SK-N-SH (cell line): ENCODE measurements around the gene LYSMD3. TPM values are rescaled to one million over a fixed set of nuclear protein-coding genes. Genes with fewer than 3 reads are reported as not detected.

ENCODE experiments used
- CTCF ChIA-PET: fragments of 300-600, 350-600 bp; formaldehyde crosslinking; extraction: SDS; loops from one replicate; lab custom pipeline; 2021; lab: Yijun Ruan, JAX
- POLR2A ChIA-PET: fragments of 350-600 bp; sonication (Branson Sonifier 250); formaldehyde crosslinking; extraction: SDS; loops from one replicate; lab custom pipeline; 2020; ENCODE audit warnings: antibody characterized with exemption, inconsistent platforms; lab: Yijun Ruan, JAX
- DNase-seq: peaks from one replicate; pipeline ENCODE4 v3.0.0; 2012
- H2AFZ ChIP-seq: fragments of 200-600 bp; sonication (generic); 2 replicates; pipeline ENCODE4 v1.8.1; 2016; ENCODE audit warnings: antibody characterized with exemption, mild to moderate bottlenecking, low read depth
- H3F3A ChIP-seq: fragments of 200-600 bp; sonication (generic); replicated peaks from 2 replicates; pipeline ENCODE3; 2016; ENCODE audit warnings: antibody characterized with exemption, mild to moderate bottlenecking; ENCODE audit not compliant: insufficient read depth
- H3K27ac ChIP-seq, 2 experiments: fragments of 200-500 bp in 1 of 2; fragments of 200-600 bp in 1 of 2; sonication (Bioruptor generic) in 1 of 2; sonication (generic), shearing (Covaris generic) in 1 of 2; 2 replicates each; pipeline versions ENCODE4 v1.5.1 to v1.6.1; 2014 to 2016; ENCODE audit warnings: low read depth in 2 of 2, inconsistent platforms in 1 of 2, low read length in 1 of 2, mild to moderate bottlenecking in 1 of 2, mixed read lengths in 1 of 2
- H3K27me3 ChIP-seq: fragments of 200-600 bp; sonication (generic), shearing (Covaris generic); 2 replicates; pipeline ENCODE4 v1.6.1; 2016; ENCODE audit warnings: mixed run types; ENCODE audit not compliant: insufficient read depth
- H3K36me3 ChIP-seq, 2 experiments: fragments of 200-500 bp in 1 of 2; fragments of 200-600 bp in 1 of 2; sonication (Bioruptor generic) in 1 of 2; sonication (generic) in 1 of 2; replicated peaks in 1 of 2; 2 replicates each; pipeline versions ENCODE3 to v1.5.1; 2014 to 2016; ENCODE audit warnings: low read length in 1 of 2, mild to moderate bottlenecking in 1 of 2; ENCODE audit not compliant: insufficient read depth in 2 of 2, control insufficient read depth in 1 of 2
- H3K4me1 ChIP-seq, 2 experiments: fragments of 200-500 bp in 1 of 2; fragments of 200-600 bp in 1 of 2; sonication (Bioruptor generic) in 1 of 2; sonication (generic), shearing (Covaris generic) in 1 of 2; 2 replicates each; pipeline versions ENCODE4 v1.5.1 to v1.6.1; 2014 to 2016; ENCODE audit warnings: low read depth in 1 of 2, low read length in 1 of 2, mixed run types in 1 of 2; ENCODE audit not compliant: insufficient read depth in 2 of 2, control insufficient read depth in 1 of 2
- H3K4me2 ChIP-seq: fragments of 200-600 bp; sonication (generic), shearing (Covaris generic); 2 replicates; pipeline ENCODE4 v1.6.1; 2017; ENCODE audit warnings: mixed run types
- H3K4me3 ChIP-seq, 2 experiments: fragments of 200-500 bp in 1 of 2; fragments of 200-600 bp in 1 of 2; sonication (Bioruptor generic) in 1 of 2; sonication (generic), shearing (Covaris generic) in 1 of 2; 2 replicates each; pipeline versions ENCODE4 v1.5.1 to v1.8.1; 2014 to 2016; ENCODE audit warnings: low read depth in 2 of 2, inconsistent platforms in 1 of 2, low read length in 1 of 2, mild to moderate bottlenecking in 1 of 2, mixed read lengths in 1 of 2, moderate library complexity in 1 of 2
- H3K79me2 ChIP-seq: fragments of 200-600 bp; sonication (generic); 2 replicates; pipeline ENCODE4 v1.8.1; 2017; ENCODE audit warnings: mild to moderate bottlenecking; ENCODE audit not compliant: insufficient read depth
- H3K9ac ChIP-seq: fragments of 200-600 bp; sonication (generic); 2 replicates; pipeline ENCODE4 v1.6.1; 2017; ENCODE audit warnings: mixed run types
- H3K9me2 ChIP-seq: fragments of 200-600 bp; sonication (generic); 2 replicates; pipeline ENCODE4 v1.6.1; 2017; ENCODE audit warnings: mixed run types
- H3K9me3 ChIP-seq: fragments of 200-600 bp; sonication (generic); 2 replicates; pipeline ENCODE4 v1.6.1; 2017; ENCODE audit warnings: mixed run types, mild to moderate bottlenecking, moderate library complexity
- H4K20me1 ChIP-seq: fragments of 200-600 bp; sonication (generic); 2 replicates; pipeline ENCODE4 v1.6.1; 2017; ENCODE audit warnings: mild to moderate bottlenecking, mixed run types; ENCODE audit not compliant: insufficient read depth
- CHD2 ChIP-seq: fragments of 150-350 bp; IDR thresholded peaks from 2 replicates; pipeline ENCODE4 v1.6.1; 2018; ENCODE audit warnings: low read length; ENCODE audit not compliant: partially characterized antibody
- ELF1 ChIP-seq: IDR thresholded peaks from 2 replicates; pipeline ENCODE4 v1.4.0; 2012
- FOSL2 ChIP-seq: IDR thresholded peaks from 2 replicates; pipeline ENCODE4 v1.4.0; 2012; ENCODE audit warnings: low read depth, mild to moderate bottlenecking, moderate library complexity, borderline replicate concordance
- FOXM1 ChIP-seq: IDR thresholded peaks from 2 replicates; pipeline ENCODE4 v1.4.0; 2012; ENCODE audit warnings: low read depth, mild to moderate bottlenecking
- JUND ChIP-seq: IDR thresholded peaks from 2 replicates; pipeline ENCODE4 v1.4.0; 2012
- MEF2A ChIP-seq: IDR thresholded peaks from 2 replicates; pipeline ENCODE4 v1.4.0; 2012; ENCODE audit warnings: low read depth, borderline replicate concordance
- MXI1 ChIP-seq: IDR thresholded peaks from 2 replicates; pipeline ENCODE4 v1.6.1; 2012; ENCODE audit warnings: mild to moderate bottlenecking, low read depth, low read length, improper control_type of control experiment
- NFIC ChIP-seq: IDR thresholded peaks from 2 replicates; pipeline ENCODE4 v1.4.0; 2012; ENCODE audit warnings: borderline replicate concordance
- NRF1 ChIP-seq: IDR thresholded peaks from 2 replicates; pipeline ENCODE4 v1.6.1; 2012; ENCODE audit warnings: low read depth, mild to moderate bottlenecking, low read length
- POLR2AphosphoS5 ChIP-seq: IDR thresholded peaks from 2 replicates; pipeline ENCODE4 v1.6.1; 2012; ENCODE audit warnings: low read depth, low read length
- RCOR1 ChIP-seq: fragments of 150-350 bp; IDR thresholded peaks from 2 replicates; pipeline ENCODE4 v1.6.1; 2017; ENCODE audit warnings: antibody characterized with exemption, low read length
- RFX5 ChIP-seq: IDR thresholded peaks from 2 replicates; pipeline ENCODE4 v1.6.1; 2012; ENCODE audit warnings: mild to moderate bottlenecking, improper control_type of control experiment, low read length
- SIN3A ChIP-seq: IDR thresholded peaks from 2 replicates; pipeline ENCODE4 v1.6.1; 2012; ENCODE audit warnings: low read depth, mild to moderate bottlenecking, low read length, moderate library complexity, borderline replicate concordance
- SMC3 ChIP-seq: IDR thresholded peaks from 2 replicates; pipeline ENCODE4 v1.6.1; 2012; ENCODE audit warnings: low read depth, low read length, improper control_type of control experiment
- TAF1 ChIP-seq: IDR thresholded peaks from 2 replicates; pipeline ENCODE4 v1.6.1; 2012; ENCODE audit warnings: low read depth, mild to moderate bottlenecking, low read length, moderate library complexity, borderline replicate concordance
- TCF12 ChIP-seq: IDR thresholded peaks from 2 replicates; pipeline ENCODE4 v1.4.0; 2012
- TEAD4 ChIP-seq: IDR thresholded peaks from 2 replicates; pipeline ENCODE4 v1.4.0; 2012; ENCODE audit warnings: mild to moderate bottlenecking, borderline replicate concordance; ENCODE audit not compliant: insufficient read depth
- YY1 ChIP-seq: IDR thresholded peaks from 2 replicates; pipeline ENCODE4 v1.4.0; 2012; ENCODE audit warnings: low read depth, mild to moderate bottlenecking
- WGBS: methylation state at CpG from one replicate; pipeline ENCODE4 v1.1.6; 2017; ENCODE audit warnings: low lambda C conversion rate; 5-methylcytosine and 5-hydroxymethylcytosine counted together
- polyA plus RNA-seq, 3 experiments: library from polyadenylated mRNA; depleted of rRNA; stranded (reverse); fragments of >200 nt; gene quantifications; 2 replicates each; pipeline ENCODE4 v1.2.3, GENCODE V29; 2012
- TF ChIP-seq, protein P1 (sequence below): IDR thresholded peaks from 2 replicates; pipeline ENCODE4 v1.4.0; 2012; ENCODE audit warnings: low read depth, borderline replicate concordance
- TF ChIP-seq, protein P2 (sequence below): IDR thresholded peaks from 2 replicates; pipeline ENCODE4; 2012
- TF ChIP-seq, protein P3 (sequence below): fragments of 150-350 bp; IDR thresholded peaks from 2 replicates; pipeline ENCODE4 v1.6.1; 2017; ENCODE audit warnings: antibody characterized with exemption, low read length, low read depth, borderline replicate concordance
- TF ChIP-seq, protein P4 (sequence below): IDR thresholded peaks from 2 replicates; pipeline ENCODE4 v1.4.0; 2012; ENCODE audit warnings: low read depth, borderline replicate concordance
- TF ChIP-seq, protein P5 (sequence below): fragments of 150-350 bp; IDR thresholded peaks from 2 replicates; pipeline ENCODE4 v1.6.1; 2016; ENCODE audit warnings: mild to moderate bottlenecking, low read depth, low read length

LYSMD3 gene
- polyA plus RNA-seq, 1 of the 3 experiments (the other 2 are of a cell fraction): 6.7 TPM

DNA sequence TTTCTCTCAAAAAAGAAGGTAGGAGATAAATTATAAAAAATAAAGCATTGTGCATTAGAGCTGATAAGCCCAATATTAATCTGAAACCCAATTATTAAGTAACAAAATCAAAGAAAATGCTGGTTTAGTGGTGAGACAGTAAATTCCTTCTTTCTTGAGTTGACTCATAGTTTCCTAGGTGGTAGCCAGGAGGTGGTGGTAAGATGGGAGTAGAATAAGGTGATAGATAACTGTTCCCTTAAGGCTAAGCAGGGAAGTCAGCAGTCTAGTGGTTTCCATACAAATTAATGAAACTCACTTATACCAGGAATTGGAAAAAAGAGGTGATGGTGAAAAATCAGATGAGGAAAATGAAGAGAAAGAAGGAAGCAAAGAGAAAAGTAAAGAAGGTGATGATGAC is 23.2 kb downstream of the LYSMD3 start:
- POLR2A ChIA-PET: no interaction called here
- H3K4me1 ChIP-seq: peaks cover 0 to 21% of the 10 kb centered on the region in 2 experiments; a peak in 2 of 4 replicates
- H3K9ac ChIP-seq: no peak overlapping the region
- TF ChIP-seq CHD2 (no peak), FOSL2 (no peak), RFX5 (no peak), TCF12 (no peak), TEAD4 (no peak), ELF1 (no peak), MXI1 (no peak), NRF1 (no peak), NFIC (no peak)
- TF ChIP-seq, protein P1, sequence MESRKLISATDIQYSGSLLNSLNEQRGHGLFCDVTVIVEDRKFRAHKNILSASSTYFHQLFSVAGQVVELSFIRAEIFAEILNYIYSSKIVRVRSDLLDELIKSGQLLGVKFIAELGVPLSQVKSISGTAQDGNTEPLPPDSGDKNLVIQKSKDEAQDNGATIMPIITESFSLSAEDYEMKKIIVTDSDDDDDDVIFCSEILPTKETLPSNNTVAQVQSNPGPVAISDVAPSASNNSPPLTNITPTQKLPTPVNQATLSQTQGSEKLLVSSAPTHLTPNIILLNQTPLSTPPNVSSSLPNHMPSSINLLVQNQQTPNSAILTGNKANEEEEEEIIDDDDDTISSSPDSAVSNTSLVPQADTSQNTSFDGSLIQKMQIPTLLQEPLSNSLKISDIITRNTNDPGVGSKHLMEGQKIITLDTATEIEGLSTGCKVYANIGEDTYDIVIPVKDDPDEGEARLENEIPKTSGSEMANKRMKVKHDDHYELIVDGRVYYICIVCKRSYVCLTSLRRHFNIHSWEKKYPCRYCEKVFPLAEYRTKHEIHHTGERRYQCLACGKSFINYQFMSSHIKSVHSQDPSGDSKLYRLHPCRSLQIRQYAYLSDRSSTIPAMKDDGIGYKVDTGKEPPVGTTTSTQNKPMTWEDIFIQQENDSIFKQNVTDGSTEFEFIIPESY: no peak
- TF ChIP-seq, protein P2, sequence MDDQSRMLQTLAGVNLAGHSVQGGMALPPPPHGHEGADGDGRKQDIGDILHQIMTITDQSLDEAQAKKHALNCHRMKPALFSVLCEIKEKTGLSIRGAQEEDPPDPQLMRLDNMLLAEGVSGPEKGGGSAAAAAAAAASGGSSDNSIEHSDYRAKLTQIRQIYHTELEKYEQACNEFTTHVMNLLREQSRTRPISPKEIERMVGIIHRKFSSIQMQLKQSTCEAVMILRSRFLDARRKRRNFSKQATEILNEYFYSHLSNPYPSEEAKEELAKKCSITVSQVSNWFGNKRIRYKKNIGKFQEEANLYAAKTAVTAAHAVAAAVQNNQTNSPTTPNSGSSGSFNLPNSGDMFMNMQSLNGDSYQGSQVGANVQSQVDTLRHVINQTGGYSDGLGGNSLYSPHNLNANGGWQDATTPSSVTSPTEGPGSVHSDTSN: no peak
- TF ChIP-seq, protein P3, sequence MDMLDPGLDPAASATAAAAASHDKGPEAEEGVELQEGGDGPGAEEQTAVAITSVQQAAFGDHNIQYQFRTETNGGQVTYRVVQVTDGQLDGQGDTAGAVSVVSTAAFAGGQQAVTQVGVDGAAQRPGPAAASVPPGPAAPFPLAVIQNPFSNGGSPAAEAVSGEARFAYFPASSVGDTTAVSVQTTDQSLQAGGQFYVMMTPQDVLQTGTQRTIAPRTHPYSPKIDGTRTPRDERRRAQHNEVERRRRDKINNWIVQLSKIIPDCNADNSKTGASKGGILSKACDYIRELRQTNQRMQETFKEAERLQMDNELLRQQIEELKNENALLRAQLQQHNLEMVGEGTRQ: no peak
- H2AFZ ChIP-seq: no peak overlapping the region
- H3K36me3 ChIP-seq: peaks cover 0 to 5% of the 10 kb centered on the region in 2 experiments
- no peaks in the 10 kb centered on the region for H3K27me3 ChIP-seq
- H3K27ac ChIP-seq: no peak overlapping the region
- no peaks in the 10 kb centered on the region for H3K9me2 ChIP-seq
- H3F3A ChIP-seq: peaks cover 2% of the 10 kb centered on the region
- no peaks in the 10 kb centered on the region for H4K20me1 ChIP-seq
- CTCF ChIA-PET: no interaction called here
- no peaks in the 10 kb centered on the region for H3K79me2 ChIP-seq
- DNase-seq: no peak
- no peaks in the 10 kb centered on the region for H3K9me3 ChIP-seq
- no peak overlapping the region for H3K4me2 ChIP-seq
- no peak overlapping the region for H3K4me3 ChIP-seq

DNA sequence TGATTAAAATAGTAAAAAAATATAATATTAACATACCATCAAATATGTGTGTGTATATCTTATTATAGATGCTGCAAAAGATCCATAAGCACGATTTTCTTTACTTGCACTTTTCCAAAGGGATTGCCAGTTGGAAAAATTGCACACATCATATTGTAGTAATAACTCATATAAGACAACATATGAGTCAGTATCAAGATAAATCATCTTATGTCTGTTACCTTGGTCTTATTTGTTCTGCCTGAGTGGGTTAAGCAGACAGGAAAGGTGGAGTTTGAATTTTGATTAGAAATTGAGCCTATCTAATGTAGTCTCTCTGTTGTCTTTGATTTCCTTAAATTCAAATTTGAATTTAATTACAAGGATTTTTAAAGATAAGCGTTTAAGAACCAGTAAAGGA is 24.6 kb downstream of the LYSMD3 start:
- ChIA-PET CTCF (interaction anchor here (1.0 kb wide), 1 partner anchor 29 kb away, joined by 3 read pairs; no protein-coding TSS in a partner anchor), POLR2A (no interaction called here)
- H4K20me1 ChIP-seq: no peaks in the 10 kb centered on the region
- H3F3A ChIP-seq: no peaks in the 10 kb centered on the region
- peaks cover 0 to 17% of the 10 kb centered on the region in 2 experiments; a peak in 2 of 4 replicates for H3K4me1 ChIP-seq
- H3K27me3 ChIP-seq: no peaks in the 10 kb centered on the region
- no peaks in the 10 kb centered on the region for H3K9me2 ChIP-seq
- 82% methylated on average over 2 of the region's 2 CpGs for WGBS
- no peak overlapping the region for H3K9ac ChIP-seq
- no peak overlapping the region for H3K27ac ChIP-seq
- H3K9me3 ChIP-seq: no peaks in the 10 kb centered on the region
- H3K4me2 ChIP-seq: no peak overlapping the region
- peaks cover 0 to 5% of the 10 kb centered on the region in 2 experiments for H3K36me3 ChIP-seq
- no peaks in the 10 kb centered on the region for H3K79me2 ChIP-seq
- DNase-seq: no peak
- H2AFZ ChIP-seq: no peak overlapping the region
- H3K4me3 ChIP-seq: no peak overlapping the region
- TF ChIP-seq SMC3 (no peak), NFIC (no peak), YY1 (no peak), FOSL2 (peak; percentile 20; the same call in 1 of the 2 replicates), NRF1 (no peak), MEF2A (no peak), SIN3A (no peak), TAF1 (no peak), JUND (peak; percentile 39), RCOR1 (no peak), TEAD4 (no peak), RFX5 (no peak), FOXM1 (no peak), CHD2 (no peak), TCF12 (no peak), POLR2AphosphoS5 (no peak), ELF1 (no peak)
- TF ChIP-seq, protein P4, sequence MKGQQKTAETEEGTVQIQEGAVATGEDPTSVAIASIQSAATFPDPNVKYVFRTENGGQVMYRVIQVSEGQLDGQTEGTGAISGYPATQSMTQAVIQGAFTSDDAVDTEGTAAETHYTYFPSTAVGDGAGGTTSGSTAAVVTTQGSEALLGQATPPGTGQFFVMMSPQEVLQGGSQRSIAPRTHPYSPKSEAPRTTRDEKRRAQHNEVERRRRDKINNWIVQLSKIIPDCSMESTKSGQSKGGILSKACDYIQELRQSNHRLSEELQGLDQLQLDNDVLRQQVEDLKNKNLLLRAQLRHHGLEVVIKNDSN: no peak
- TF ChIP-seq, protein P5, sequence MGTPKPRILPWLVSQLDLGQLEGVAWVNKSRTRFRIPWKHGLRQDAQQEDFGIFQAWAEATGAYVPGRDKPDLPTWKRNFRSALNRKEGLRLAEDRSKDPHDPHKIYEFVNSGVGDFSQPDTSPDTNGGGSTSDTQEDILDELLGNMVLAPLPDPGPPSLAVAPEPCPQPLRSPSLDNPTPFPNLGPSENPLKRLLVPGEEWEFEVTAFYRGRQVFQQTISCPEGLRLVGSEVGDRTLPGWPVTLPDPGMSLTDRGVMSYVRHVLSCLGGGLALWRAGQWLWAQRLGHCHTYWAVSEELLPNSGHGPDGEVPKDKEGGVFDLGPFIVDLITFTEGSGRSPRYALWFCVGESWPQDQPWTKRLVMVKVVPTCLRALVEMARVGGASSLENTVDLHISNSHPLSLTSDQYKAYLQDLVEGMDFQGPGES: no peak
